Glomerular visceral epithelial cell (primary cell): ENCODE results near the gene ANKRD22.
A peak's percentile ranks its signal among the peaks of the same experiment; 100 is the strongest.
"Not testable (repeated sequence)": the region's sequence is repeated elsewhere in the genome, so short reads cannot be mapped to it uniquely, and the experiment has no call there.

Experiments used
- DNase-seq: peaks from one replicate; pipeline ENCODE4 v3.0.0-alpha.2; 2016; ENCODE audit errors: extremely low spot score

Gene ANKRD22

DNA sequence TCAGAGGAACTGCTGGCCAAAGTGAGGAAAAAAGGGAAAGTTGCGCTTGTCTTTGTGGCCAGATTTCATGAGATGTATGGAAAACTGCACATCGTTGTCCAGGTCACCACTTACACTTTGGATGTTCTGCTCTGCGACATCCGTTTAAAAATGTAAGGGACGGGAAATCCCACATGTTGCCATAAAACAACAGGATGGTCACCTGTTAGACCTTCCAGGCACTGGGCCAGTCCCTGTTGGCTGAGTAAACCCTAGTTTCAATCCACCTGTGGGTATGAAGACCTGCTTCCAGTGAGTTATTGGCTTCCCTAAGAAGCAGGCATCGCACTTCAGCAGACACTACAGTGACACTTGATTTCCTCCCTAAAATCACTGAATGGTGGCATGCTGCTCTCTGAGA, 25.7 kb upstream of the ANKRD22 start:
- DNase-seq = no peak

GRCh38 chr10:88875081-88875480, 23.4 kb upstream of the ANKRD22 start:
- no peak for DNase-seq

- DNase-seq = peak; percentile 22
Observed at GRCh38 chr10:88874281-88874680, 22.6 kb upstream of the ANKRD22 start.

- DNase-seq = no peak
Observed at GRCh38 chr10:88873757-88874156, 22.1 kb upstream of the ANKRD22 start.

- DNase-seq = no peak
Observed at GRCh38 chr10:88870089-88870488, 18.4 kb upstream of the ANKRD22 start.

- no peak for DNase-seq
Observed at GRCh38 chr10:88866454-88866853, 14.8 kb upstream of the ANKRD22 start.

- DNase-seq = no peak
Observed at GRCh38 chr10:88865281-88865876, 13.7 kb upstream of the ANKRD22 start.

DNA sequence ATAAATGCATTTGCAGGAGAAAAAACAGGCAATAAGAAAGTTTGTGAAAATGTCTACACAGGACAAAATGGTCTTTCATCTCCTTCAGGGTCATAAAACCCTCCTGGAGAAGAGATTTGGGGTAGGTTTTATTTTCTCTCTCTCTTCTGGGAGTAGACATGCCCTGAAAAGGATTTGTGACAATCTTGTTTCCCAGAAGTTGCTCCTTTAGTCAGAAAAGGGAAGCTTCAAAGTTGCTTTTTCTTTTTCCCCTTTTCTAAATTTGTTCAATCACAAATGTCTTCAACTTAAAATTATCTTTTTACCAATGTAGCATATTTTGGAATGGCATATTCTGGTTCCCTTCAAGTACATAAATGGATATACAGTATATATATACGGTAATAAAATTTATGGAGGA, 9.4 kb upstream of the ANKRD22 start:
- no peak for DNase-seq

DNA sequence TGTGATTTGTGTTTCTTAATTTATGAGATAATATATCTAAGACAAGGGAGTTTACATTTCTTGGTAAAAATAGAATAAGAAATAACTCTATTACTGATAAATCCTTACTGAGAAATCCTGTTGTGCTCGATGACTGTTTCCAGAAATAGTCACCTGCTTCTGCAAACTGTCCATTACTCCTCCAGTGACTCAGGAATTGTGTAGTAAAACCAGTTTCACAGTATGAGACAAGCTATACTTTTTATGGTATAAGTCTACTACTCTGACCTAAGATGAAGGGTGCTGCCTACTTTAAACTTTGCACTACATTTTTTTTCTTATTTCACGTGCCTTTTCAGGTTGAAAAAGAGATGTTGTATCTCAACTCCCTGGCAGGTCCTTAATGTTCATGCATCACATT, 6.8 kb upstream of the ANKRD22 start:
- no peak for DNase-seq

GRCh38 chr10:88857831-88858230, 6.2 kb upstream of the ANKRD22 start:
- DNase-seq = no peak

DNA sequence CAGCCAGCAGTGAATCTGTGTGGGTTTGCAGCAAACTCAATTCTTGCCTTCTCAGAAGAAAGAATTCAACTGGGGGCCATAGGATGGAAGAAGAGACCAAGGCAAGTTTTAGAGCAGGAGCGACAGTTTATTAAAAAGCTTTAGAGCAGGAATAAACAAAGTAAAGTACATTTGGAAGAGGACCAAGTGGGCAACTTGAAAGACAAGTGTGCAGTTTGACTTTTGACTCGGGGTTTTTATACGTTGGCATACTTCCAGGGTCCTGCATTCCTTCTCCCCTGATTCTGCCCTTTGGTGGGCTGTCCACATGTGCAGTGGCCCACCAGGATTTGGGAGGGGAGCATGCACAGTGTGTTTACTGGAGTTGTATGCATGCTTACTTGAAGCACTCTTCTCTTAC, 3.0 kb upstream of the ANKRD22 start:
- DNase-seq = no peak

GRCh38 chr10:88853155-88853881, 1.7 kb upstream of the ANKRD22 start:
- no peak for DNase-seq

DNA sequence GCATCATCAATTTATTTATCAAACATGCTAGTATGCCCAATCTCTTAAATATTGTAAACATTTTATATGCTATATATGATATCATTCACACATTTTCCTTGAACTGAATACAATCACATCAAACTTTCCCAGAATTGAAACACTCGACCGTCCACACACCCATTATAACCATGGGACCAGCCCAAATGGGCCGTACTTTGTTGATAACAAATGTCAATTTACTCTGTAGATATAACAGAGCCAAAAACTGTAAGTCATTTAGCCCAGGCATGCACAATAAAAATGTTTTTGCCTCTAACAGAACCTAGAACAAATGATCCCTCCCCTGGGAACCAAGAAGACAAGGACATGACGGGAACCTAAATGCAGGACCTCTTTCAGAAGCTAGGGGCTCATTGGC, 683 bp upstream of the ANKRD22 start:
- no peak for DNase-seq

- DNase-seq = no peak
Observed at GRCh38 chr10:88850712-88851111, 932 bp downstream of the ANKRD22 start.

DNA sequence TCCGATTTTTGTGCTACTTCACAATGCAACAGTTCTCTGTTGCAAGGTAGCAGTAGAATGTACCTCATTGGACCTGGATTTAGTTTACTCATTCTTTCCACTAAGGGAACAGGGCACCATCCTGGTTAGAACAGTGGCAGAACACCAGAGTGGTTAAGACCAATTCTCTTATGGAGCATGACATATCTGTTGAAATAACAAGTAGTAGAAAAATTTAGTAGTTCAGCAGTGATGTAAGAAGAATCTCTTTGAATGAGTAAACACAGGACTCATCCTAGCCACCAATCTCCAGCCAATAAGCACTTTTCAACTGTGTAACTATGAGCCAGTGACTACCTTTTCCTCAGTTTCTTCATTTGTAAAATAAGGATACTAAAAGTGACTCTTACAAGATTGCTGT, 2.4 kb downstream of the ANKRD22 start:
- no peak for DNase-seq

- DNase-seq = peak; percentile 42
Observed at GRCh38 chr10:88848499-88848898, 3.1 kb downstream of the ANKRD22 start.

DNA sequence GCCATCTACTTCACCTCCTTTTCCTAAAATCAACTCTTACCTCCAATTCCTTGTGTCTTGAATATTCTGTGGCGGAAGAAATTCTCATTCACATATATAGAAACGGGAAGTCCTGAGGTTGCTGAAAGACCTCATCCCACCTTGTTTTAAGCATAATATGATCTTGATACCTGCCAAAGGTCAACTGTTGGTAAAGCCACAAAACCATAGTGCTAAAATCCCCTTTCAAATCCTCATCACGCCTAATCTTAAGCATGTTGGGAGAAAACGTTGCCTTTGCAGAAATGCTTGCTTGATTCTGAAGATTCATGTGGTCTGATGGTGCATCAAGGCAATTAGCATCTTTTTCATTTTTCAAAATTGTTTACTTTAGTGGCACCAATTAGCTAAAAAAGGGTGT, 8.5 kb downstream of the ANKRD22 start:
- DNase-seq = no peak

DNA sequence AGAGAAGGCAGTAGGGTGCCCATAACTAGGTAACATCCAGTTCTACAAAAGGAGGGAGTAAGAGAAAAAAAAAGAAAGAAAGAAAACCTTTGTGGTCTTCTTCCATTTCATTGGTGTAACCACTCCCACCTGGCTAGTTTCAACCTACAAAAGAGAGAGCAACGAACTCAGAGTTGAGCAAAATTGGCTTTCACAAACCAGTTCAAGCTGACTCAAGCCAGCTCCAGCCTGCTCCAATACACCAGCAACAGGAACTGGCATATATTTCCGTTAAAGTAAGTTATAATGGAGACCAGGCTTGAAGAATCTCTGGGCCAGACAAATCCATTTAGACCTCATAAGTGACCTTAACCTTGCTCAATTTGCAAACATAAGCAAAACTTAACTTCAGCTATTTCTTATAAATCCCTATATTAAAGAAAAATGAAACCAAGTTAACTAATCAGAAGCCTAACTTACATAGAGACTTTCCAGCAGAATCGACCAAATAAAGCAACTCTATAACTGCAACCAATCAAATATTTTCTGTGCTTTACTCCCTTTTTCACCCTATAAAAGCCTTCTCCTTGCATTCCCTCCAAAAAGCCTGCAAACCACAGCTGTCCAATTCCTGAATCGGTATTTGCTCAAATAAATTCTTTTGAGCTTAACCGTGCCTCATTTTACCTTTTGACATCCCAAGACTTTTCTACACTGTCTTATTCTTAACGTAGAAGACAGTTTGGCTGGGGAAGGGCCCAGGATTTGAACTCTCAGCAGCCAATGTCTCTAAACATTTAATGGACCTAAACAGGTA, 10.1 kb downstream of the ANKRD22 start:
- no peak for DNase-seq

GRCh38 chr10:88840881-88841280, 10.8 kb downstream of the ANKRD22 start:
- no peak for DNase-seq

- DNase-seq = peak; percentile 16
Observed at GRCh38 chr10:88840104-88840503, 11.5 kb downstream of the ANKRD22 start.

DNA sequence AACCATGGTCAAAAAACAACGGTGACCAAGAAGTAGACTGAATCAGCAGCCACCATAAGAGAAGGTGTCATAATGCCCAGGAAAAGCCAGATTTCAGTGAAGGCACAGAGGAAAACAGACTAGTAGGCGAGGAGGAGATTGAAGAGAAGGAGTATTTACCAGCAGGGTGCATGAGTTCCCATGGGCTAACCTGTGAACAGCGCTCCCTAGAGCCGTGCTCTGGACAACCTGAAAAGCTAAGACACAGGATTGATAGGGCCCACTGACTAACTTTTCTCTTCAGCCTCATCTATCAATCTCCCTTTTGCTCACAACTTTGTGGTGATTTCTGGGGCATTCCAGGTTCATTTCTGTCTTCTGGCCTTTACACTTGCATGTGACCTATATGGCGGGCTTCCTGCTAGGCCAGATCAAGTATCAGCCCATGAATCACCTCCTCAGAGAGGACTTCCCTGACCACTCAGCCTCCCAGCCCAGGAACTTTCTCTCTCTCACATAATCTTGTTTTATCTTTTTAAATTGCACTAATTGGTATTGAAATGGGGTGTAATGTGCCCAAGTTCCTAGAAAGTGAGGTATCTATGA, 12.8 kb downstream of the ANKRD22 start:
- DNase-seq = no peak

DNA sequence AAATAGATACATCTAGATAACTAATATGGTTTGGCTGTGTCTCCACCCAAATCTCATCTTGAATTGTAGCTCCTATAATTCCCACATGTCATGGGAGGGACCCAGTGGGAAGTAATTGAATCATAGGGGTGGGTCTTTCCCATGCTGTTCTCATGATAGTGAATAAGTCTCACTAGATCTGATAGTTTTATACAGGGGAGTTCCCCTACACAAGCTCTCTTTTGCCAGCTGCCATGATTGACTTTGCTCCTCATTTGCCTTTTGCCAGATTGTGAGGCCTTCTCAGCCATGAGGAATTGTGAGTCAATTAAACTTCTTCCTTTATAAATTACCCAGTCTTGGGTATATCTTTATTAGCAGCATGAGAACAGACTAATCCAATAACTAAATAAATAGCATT, 14.0 kb downstream of the ANKRD22 start:
- not testable (repeated sequence) for DNase-seq

- DNase-seq = no peak
Observed at GRCh38 chr10:88835910-88836221, 15.8 kb downstream of the ANKRD22 start.
